HG03196 (cell line): ENCODE measurements around the gene FRMD6.

Experiments used
- ATAC-seq: cut with Tn5 transposase; IDR thresholded peaks from one replicate; pipeline ENCODE4 v1.9.1; 2021; ENCODE audit not compliant: unreplicated experiment

The FRMD6 gene

DNA sequence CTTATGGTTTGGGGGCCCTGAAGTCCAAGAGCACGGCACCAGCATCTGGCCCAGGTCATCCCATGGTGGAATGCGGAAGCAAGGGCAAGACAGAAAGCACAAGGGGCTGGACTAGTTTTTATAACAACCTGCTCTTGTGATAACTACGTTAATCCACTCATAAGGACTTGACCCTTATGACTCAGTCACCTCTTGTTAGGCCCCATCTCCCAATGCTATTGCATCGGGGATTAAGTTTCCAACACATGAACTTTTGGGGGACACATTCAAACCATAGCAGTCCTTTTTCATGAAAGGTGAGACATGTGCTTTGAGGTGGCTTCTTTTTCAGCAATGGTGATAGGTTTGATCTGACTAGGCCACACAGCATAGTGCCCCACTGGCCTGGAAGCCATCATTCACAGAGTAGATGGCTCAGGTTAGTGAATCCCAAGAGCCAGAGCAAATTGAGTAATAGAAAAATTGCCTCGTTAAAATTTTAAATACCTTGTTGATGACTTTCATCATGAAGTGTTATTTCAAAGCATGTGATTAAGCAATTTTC, 12.1 kb downstream of the FRMD6 start:
- ATAC-seq: no peak

DNA sequence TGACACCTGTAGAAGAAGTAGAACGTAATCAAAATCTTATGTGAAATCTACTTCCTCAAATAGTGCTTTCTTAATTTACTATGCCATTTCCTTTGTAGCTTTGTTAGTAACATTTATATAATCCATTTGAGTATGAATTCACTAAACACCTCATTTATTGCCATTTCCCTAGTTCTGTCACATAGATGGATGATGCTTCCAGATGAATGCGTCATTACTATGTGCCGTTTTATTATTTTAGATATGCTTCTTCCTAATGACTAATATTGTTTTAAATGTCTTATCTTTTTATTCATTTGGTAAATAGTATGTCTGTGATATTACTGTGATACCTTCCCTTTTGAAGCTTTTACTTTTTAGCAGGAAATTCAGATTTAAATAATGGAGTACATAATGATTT, 14.4 kb downstream of the FRMD6 start:
- ATAC-seq: no peak

DNA sequence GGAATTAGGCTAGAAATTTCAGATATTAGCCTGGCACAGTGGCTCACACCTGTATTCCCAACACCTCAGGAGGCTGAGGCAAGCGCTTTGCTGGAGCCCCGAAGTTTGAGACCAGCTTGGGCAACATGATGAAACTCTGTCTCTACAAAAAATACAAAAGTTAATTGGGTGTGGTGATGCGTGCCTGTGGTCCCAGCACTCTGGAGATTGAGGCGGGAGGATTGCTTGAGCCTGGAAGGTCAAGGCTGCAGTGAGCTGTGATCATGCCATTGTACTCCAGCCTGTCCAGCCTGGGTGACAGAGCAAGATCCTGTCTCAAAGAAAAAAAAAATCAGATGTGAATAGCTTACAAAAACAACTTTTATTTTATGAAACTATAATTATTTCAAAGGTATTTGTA, 15.1 kb downstream of the FRMD6 start:
- ATAC-seq: no peak

DNA sequence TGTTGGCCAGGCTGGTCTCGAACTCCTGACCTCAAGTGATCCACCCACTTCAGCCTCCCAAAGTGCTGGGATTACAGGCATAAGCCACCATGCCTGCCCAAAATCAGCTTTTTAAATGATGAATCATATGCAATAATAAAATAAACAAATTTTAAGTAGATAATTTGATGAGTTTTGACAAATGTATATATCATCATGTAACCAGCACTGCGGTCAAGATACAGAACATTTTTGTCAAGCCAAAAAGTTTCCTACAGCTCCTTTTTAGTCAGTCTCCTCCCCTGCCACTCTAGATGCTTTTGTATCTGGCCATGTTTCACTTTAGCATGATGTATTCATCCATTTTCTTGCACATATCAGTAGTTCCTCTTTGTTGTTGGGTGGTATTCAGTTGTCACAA, 17.2 kb downstream of the FRMD6 start:
- no peak for ATAC-seq

DNA sequence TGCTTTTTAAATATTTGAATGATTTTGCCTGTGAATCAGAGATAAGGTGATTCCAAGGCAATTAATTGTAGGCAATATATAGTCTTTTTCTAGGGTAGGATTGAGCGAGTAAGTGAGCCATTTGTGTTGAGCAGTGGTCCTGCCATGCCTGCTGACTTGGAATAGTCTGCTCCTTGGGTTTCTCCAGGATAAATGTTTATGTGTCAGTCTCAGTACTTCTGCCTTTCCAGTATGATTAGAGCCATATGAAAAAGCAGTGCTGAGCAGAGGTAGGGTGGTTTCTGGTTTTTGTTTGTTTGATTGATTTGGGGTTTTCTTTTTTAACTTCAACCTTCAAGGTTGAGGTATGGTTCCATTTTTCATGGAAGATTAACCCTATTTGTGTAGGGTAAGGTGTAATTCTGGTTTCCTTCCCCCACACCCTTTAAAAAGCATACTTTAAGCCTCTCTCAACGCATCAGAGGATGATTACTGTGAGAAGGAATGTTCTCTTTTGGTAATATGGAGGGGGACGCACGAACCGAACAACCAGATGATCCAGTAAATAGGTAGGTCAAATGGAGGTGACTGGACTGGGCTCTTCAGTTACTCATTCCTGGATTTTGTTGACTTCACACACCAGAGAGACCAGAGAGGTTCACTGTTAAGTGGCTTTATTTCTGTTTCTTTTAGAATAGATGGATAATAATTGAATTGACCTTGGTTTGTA, 22.7 kb downstream of the FRMD6 start:
- no peak for ATAC-seq

DNA sequence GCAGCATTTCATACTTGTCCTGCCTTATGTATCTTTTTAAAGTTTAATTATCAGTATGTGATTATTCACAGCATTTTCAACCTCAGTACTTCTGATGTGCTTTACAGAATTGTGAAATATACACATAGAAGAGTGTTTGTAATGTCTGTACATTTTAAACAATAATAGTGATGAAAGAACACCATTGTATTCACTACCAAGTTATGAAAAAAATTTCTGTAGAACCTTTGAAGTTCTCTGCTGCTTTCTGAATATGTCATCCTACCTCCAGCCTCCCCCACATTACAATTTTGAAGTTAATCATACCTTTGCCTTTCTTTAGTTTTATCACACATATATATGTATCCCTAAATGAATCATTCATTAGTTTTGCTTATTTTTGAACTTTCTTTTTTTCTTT, 24.8 kb downstream of the FRMD6 start:
- ATAC-seq: no peak

DNA sequence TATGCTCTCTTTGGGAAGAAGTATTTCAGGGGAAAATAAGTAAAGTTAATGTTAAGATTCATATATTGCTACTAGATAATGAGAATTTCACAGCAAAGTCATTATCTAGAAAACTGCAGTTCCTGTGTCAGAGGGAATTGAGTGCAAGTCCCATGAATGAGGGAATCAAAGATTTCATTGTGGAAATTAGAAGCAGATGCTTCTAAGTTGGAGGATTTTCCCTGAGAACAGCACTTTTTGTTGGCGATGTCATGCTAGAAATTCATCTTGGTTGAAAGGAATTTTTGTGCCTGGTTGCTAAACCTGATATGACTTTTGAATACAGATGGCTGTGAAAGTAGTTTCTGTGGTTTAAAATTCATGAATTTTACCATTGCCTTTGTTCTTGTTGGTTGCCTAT, 25.6 kb downstream of the FRMD6 start:
- no peak for ATAC-seq

DNA sequence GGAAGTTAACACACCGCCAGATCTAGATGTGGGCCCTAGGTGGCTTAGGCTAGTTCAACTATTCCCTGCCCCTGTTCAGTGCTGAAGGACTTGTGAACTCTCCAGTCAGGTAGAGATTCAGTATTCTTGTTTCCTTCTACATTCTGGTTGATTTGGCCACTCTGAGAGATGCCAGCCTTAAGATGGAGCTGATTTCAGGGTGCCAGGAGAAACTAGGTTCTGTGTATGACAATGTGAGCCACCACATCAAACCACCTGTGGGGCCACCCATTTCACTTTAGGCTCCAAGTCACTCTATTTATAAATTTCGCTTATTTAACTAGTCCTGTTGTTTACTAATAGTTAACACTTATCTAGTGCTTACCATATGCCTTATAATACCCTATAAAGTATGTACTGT, 26.0 kb downstream of the FRMD6 start:
- no peak for ATAC-seq

DNA sequence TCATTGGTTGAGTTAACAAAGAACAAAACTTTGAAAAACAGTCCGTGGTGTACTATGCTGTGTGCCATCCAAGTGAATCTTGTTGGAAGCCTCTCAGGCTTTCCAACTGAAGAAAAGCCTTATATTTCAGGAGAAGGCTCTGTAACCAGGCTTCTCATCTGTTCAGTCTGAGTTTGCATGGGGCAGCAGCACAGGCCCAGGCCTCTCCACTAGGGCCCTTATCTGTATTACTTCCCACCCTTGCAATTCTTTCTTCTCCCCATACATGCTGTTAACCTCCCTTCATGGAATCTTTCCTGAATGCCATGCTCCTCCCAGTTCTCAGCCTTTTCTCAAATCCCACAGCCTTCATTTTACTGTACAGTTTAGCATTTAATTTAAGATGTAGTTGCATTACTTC, 28.3 kb downstream of the FRMD6 start:
- ATAC-seq: no peak

DNA sequence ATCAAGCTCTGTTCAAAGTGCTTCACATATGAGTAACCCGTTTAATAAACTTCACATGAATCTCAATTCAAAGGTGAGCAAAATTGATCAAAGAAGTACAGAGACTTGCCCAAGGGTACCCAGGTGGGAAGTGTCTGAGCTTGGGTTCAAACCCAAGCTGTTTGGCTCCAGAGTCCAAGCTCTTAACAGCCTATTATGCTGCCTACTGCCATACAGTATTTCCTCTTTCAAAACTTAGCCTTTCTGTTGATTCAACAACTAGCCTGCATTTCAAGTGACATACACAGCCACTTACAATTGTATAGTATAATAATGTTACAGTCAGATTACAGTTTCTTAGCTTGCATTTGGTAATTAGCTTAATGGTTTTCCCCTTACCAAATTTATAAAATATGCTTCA, 29.7 kb downstream of the FRMD6 start:
- no peak for ATAC-seq

DNA sequence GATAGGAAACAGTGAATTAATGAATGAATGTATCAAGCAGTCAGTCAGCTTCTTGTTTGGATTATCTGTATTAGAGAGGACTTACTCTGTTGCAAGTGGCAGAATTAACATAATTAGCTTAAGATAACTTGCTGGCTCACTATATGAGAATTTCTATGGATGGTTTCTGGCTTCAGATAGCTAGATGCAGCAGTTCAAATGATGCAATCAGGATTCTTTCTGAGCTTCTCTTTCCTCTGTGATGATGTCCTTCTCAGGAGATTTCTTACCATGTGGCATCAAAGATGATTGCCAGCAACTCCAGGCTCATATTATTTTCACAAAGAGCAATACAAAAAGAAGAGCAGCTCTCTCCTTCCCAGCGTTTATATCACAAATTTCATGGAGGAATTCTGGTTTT, 30.7 kb downstream of the FRMD6 start:
- no peak for ATAC-seq

DNA sequence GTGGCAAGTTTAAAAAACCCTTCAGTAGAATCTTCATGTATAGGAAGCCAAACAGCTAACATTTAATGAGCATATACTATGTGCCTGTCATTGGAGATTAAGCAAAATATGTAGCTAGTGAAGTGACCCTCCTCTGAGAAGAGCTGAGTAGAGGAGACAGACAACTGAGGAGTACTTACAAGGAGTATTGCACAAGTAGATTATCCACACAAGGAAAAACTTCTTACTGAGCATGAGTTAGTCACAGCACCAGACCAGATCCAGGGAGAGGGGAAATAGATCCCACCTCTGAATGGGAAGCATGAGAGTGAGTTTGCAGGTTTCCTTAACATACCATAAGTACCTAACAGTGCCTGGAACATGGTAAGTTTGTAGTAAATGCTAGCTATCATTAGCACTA, 33.0 kb downstream of the FRMD6 start:
- no peak for ATAC-seq

DNA sequence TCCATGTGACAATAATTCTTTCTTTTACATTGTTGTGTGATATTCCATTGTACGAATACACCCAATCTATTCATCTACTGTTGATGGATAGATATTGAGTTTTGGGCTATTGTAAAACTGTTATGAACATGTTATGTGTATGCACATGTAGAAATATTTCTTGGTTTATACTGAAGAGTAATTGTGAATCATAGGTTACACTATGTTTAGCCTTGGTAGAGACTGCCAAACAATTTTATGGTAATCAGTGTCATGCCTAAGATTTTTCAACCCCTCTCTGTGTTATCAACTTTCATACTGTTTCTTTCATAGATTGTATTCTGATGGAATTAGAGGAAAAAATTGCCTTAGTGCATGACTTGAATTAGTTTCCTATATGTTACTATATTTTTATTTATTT, 39.5 kb downstream of the FRMD6 start:
- no peak for ATAC-seq

DNA sequence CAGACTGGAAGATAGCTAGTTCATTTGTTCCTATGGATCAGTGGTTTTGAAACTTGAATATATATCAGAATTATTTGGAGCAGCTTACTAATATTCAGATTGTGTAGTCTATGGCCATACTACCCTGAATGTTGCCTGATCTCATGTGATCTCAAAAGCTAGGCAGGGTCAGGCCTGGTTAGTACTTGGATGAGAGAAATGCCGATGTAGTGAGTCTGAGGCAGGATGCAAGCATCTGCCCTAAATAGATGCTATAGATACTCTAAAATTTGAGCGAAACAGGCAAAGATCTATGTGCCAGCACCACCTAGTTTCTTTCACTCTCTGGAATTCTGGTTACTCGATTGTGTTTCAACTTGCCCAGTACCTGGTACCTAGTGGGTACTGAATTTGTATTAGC, 40.9 kb downstream of the FRMD6 start:
- no peak for ATAC-seq

DNA sequence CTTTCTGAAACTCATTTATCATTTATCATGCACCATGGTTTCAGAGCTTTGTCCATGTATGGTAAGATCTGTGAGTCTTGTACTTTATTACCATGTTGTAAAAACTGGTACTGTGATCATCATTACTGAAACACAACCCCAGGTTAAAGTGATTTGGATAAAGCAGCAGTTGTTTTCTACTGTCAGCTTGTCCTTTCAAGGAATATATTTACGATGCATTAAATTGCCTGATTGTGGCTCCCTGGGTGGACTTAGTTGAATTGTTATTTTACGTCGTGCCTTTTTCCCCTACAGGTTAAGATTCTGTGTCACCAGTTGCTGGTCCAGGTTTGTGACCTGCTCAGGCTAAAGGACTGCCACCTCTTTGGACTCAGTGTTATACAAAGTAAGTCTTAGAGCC, 46.1 kb downstream of the FRMD6 start:
- ATAC-seq: no peak

DNA sequence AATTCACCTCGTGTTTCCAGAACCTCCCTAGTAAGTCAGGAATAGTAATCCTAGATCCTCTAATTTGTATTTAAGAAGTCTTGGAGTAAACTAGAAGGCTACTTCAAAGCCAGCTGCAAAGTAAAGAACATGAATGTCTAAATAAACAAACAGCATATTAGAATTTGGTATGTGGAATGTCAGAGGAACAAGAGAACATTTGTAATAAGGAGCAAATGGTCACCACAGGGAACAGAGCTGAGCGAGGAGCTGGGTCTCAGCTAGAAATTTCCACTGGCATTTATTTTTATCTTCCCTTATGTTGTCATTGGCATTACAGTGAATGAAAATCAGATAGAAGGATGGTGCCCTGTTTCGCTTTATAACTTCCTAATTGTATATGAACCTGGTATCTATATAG, 50.2 kb downstream of the FRMD6 start:
- no peak for ATAC-seq

DNA sequence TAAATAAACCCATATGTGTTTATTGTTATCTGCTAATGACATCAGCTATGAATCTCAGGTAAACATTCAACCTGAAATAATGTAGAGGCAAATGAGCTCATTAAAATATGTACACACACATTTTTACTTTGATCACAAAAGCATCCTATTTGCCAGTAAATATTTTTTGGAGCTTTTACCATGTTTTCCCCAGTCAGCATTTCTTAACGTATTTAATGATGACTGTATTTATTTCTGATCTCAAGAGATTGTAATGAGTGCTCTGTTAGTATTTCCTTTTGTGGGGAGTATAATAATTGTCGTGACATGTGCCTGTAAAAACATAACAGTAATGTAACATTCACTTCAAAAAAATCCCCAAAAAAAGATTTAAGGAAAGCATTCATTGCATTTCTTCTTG, 52.1 kb downstream of the FRMD6 start:
- no peak for ATAC-seq

DNA sequence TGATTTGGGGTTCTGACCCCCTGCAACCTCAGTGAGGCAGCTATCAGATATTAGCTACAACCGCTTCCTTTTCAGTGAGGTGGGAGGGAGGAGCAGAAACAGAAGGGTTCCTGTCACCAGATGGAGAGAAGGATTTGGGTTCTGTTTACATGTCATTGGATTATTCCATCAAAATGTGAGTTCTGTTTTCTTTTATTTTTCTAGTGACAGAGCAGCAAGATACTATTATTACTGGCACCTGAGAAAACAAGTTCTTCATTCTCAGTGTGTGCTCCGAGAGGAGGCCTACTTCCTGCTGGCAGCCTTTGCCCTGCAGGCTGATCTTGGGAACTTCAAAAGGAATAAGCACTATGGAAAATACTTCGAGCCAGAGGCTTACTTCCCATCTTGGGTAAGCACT, 52.8 kb downstream of the FRMD6 start:
- ATAC-seq: no peak

DNA sequence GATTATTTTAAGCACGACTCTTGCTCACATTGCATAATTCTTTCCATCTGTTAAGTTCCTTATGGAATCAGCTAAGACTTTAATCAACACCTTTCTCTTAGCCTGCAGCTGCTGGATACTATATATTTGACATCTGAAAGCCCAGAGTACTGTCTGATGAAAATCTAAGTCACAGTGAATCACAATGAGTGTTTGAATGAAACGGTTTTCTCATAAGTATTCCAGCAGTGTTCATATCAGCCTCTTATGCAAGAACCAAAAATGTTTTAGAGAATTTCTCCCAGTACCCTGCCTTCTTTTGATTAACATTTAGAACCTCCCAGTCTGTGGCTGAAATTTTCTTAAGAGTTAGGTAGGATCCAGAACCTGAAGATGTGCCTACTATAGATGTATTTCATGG, 55.6 kb downstream of the FRMD6 start:
- ATAC-seq: no peak

DNA sequence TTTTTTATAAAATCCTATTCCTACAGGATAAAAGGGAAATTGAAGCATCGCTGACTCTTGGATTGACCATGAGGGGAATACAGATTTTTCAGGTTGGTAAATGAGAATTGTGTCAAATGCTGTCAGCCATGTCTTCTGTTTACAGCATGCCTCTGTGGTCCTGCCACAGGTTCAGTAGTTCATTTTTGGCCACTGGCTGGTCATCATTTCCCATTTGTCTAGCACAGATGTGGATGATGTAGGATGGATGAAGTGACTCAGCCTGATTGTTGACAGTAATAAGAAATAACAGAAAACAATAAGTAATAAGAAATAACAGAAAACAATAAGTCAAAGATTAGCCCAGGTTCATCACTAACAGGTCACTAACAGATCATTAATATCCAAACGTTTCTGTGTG, 59.8 kb downstream of the FRMD6 start:
- ATAC-seq: no peak

DNA sequence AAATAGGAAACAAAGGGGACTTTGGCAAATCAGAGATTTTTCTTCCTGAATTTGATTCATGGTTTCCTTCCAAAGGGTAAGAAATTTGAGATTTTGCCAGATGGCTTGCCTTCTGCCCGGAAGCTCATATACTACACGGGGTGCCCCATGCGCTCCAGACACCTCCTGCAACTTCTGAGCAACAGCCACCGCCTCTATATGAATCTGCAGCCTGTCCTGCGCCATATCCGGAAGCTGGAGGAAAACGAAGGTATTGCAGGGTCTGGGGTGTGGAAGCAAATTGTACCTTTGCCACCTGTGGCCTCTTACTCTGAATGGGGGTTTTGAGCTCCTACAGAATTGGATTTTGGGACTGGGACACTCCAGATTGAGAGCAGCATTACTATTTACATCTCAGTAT, 63.5 kb downstream of the FRMD6 start:
- ATAC-seq: no peak

DNA sequence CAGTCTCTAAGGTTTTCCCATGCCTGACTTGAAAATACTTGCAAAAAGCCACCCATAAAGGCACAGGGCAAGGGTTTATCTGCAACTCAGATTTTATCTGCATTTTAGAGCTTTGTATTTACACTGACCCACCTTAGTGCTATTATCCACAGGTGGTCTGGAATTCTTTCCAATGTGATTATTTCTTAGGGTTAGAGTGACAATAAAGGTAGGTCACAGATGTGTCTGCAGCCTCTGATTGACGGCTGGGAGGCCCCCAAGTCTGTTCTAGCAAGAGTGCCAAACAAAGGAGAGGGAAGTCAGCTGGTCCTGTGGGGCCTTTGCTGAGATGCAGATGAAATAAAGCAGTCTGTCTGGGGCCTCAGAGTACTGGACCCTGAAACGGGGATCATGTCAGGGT, 64.0 kb downstream of the FRMD6 start:
- no peak for ATAC-seq

DNA sequence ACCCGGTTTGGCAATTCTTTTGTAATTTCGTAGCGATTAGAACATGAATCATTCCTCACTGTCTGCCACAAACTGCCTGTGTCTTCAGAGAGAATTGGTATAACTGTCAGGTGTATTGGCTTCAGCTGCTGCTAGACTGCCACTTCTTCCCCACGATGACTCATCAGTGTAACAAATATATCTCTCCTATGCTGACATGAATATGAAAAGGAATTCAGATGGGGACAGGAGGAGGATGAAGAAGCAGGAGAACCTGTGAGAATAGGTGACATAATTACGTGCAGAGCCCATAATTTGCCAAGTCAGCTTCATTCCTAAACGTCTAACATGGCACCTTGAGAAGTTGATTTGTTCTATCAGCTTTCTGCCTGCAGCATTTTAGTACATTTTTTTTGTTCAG, 64.9 kb downstream of the FRMD6 start:
- ATAC-seq: no peak
